Measurements from ENCODE around the gene AMD1. TPM values are rescaled to one million over a fixed set of nuclear protein-coding genes. Genes with fewer than 3 reads are reported as not detected.

Gene AMD1
- total RNA-seq, 4 donors from 2014 or later: 46.2 to 93.1 (median 59.6) TPM

DNA sequence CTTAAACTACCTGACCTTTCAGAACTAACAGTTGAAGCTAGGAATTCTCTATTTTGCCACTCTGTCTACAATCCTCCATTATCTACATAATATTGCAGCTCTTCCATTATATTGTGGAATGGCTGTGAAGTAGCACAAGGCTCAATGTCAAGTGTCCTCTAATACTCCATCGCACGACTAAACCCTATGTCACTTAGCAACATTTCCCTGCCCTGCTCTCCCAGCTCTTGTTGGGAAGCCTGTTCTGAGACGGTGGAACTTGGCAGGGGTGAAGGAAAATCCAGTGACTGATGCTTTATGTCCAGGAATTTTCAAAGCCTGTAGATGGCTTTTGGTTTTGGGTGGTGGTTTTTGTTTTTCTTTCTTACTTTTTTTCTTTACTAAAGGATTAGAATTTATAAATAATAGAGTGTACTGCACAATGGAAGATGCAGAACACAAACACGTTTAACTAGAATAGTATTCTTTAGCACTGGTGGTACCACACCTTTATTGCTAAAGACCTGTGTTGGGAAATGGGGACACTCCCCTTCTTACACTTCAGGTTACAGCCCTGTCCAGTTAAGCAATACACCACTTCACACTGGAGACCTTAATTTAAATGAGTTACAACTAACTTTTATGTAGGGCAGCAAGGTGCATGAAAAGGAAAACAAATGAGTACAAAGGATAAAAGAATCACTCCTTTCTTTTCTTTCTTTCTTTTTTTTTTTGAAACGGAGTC lies 20.7 kb upstream of the AMD1 start:
- Histone ChIP-seq H3K9me3 (no peaks in the 10 kb centered on the region), H3K27ac (replicated peaks in 1 of 4) (no peak overlapping the region), H3K4me1 (no peaks in the 10 kb centered on the region), H3K27me3 (no peaks in the 10 kb centered on the region), H3K4me3 (no peak overlapping the region), H3K36me3 (peaks cover 0 to 5% (median 0%) of the 10 kb centered on the region in 4 donors)
- DNase-seq (ENCODE audit: extremely low spot score): no peak
- TF ChIP-seq EP300 (IDR thresholded peaks at IDR 0.05) (no peak), CTCF (IDR thresholded peaks at IDR 0.05) (no peak), POLR2AphosphoS5 (IDR thresholded peaks at IDR 0.05) (no peak), POLR2A (IDR thresholded peaks at IDR 0.05; ENCODE audit: low read depth) (no peak)
- intact Hi-C loops (cut with DNase I): no loop called here
- WGBS: 68% methylated on average over 5 of the region's 5 CpGs

- no peak overlapping the region for H3K27ac ChIP-seq (replicated peaks in 1 of 4)
- intact Hi-C loops (cut with DNase I): no loop called here
- H3K4me3 ChIP-seq: no peak overlapping the region
- DNase-seq (ENCODE audit: extremely low spot score): no peak
- no peaks in the 10 kb centered on the region for H3K27me3 ChIP-seq
- no peaks in the 10 kb centered on the region for H3K9me3 ChIP-seq
- no peaks in the 10 kb centered on the region for H3K4me1 ChIP-seq
- WGBS: 87% methylated on average over 3 of the region's 3 CpGs
- H3K36me3 ChIP-seq: peaks cover 0 to 6% (median 0%) of the 10 kb centered on the region in 4 donors
- TF ChIP-seq POLR2AphosphoS5 (IDR thresholded peaks at IDR 0.05) (no peak), POLR2A (IDR thresholded peaks at IDR 0.05; ENCODE audit: low read depth) (no peak), CTCF (IDR thresholded peaks at IDR 0.05) (no peak), EP300 (IDR thresholded peaks at IDR 0.05) (no peak)
Measured at GRCh38 chr6:110856296-110856695, 18.3 kb upstream of the AMD1 start.

DNA sequence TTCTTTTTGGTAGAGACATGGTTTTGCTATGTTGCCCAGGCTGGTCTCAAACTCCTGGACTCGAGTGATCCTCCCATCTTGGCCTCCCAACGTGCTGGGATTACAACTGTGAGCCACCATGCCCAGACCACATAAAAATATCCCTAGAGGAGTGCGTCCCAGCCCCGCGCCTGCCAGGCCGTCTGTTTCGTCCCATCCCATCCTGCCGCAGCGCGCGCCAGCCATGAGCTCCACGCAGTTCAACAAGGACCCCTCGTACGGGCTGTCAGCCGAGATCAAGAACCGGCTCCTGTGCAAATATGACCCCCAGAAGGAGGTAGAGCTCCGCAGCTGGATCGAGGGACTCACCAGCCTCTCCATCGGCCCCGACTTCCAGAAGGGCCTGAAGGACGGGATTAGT lies 16.6 kb upstream of the AMD1 start:
- H3K27ac ChIP-seq (replicated peaks in 1 of 4): no peak overlapping the region
- intact Hi-C loops (cut with DNase I): no loop called here
- no peak overlapping the region for H3K4me3 ChIP-seq
- H3K9me3 ChIP-seq: no peaks in the 10 kb centered on the region
- peaks cover 0 to 6% (median 0%) of the 10 kb centered on the region in 4 donors for H3K36me3 ChIP-seq
- TF ChIP-seq POLR2A (IDR thresholded peaks at IDR 0.05; ENCODE audit: low read depth) (no peak), EP300 (IDR thresholded peaks at IDR 0.05) (no peak), CTCF (IDR thresholded peaks at IDR 0.05) (no peak), POLR2AphosphoS5 (IDR thresholded peaks at IDR 0.05) (no peak)
- no peak for DNase-seq (ENCODE audit: extremely low spot score)
- no peaks in the 10 kb centered on the region for H3K27me3 ChIP-seq
- H3K4me1 ChIP-seq: no peaks in the 10 kb centered on the region
- 97% methylated on average over 21 of the region's 21 CpGs for WGBS

GRCh38 chr6:110858562-110859214 lies 15.9 kb upstream of the AMD1 start:
- Histone ChIP-seq H3K4me3 (no peak overlapping the region), H3K27me3 (no peaks in the 10 kb centered on the region), H3K27ac (replicated peaks in 1 of 4) (no peak overlapping the region), H3K4me1 (no peaks in the 10 kb centered on the region), H3K9me3 (no peaks in the 10 kb centered on the region), H3K36me3 (peaks cover 0 to 6% (median 0%) of the 10 kb centered on the region in 4 donors)
- WGBS: 94% methylated on average over 30 of the region's 31 CpGs
- TF ChIP-seq CTCF (IDR thresholded peaks at IDR 0.05): no peak
- TF ChIP-seq EP300 (IDR thresholded peaks at IDR 0.05): no peak
- no peak for TF ChIP-seq POLR2A (IDR thresholded peaks at IDR 0.05; ENCODE audit: low read depth)
- no peak for TF ChIP-seq POLR2AphosphoS5 (IDR thresholded peaks at IDR 0.05)
- no peak for DNase-seq (ENCODE audit: extremely low spot score)
- intact Hi-C loops (cut with DNase I): no loop called here

Measured in esophagus muscularis mucosa (tissue), 4 donors.